Measurements from ENCODE around the gene GNAO1.
A peak's percentile ranks its signal among the peaks of the same experiment; 100 is the strongest.

The GNAO1 gene

DNA sequence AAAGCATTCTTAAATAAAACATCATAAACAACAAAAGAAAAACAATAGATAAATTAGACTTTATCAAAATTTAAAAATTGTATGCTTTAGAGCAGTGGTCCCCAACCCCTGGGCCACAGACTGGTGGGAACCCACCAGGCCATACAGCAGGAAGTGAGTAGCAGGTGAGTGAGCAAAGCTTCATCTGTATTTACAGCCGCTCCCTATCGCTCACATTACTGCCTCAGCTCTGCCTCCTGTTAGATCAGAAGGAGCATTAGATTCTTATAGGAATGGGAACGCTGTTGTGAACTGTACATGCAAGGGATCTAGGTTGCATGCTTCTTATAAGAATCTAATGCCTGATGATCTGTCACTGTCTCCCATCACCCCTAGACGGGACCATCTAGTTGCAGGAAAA lies 51.5 kb downstream of the GNAO1 start:
- DNase-seq = no peak

DNA sequence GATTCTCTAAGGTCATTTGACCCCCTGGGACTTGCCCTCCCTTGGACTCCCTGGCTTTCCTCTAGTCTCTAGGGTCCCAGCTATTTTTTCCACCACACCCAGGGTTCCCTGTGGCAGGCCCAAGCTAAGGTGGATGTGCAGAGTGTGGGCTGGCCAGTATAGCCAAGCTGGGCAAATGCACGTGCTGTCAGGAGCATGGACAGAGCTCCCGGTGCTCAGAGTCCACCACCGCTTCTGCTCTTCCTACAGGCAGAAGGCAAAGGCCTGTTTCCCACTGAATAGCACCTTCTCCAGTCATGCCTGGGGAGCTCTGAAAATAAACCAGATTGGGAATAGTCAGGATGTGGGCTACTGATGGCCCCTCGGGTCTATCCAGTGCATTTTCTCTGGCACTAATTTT lies 53.3 kb downstream of the GNAO1 start:
- DNase-seq = no peak

DNA sequence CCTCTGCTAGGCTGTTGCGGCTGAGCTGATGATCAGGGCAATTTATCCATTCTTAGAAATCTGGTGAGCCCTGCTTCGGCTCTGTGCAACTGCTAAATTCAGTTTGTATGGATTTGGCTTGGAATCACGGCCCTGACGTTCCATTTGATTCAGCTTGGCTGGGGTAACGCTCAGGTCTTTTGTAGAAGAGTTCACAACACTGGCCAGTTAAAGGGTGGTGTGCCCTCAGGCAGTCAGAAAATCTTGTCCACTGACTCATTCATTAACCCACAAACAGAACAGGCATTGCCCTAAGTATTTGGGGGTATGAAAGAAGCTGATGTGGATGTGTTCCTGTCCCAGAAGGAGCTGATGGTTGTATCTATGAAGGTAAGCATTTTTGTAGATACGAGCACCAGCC lies 53.9 kb downstream of the GNAO1 start:
- DNase-seq = no peak

DNA sequence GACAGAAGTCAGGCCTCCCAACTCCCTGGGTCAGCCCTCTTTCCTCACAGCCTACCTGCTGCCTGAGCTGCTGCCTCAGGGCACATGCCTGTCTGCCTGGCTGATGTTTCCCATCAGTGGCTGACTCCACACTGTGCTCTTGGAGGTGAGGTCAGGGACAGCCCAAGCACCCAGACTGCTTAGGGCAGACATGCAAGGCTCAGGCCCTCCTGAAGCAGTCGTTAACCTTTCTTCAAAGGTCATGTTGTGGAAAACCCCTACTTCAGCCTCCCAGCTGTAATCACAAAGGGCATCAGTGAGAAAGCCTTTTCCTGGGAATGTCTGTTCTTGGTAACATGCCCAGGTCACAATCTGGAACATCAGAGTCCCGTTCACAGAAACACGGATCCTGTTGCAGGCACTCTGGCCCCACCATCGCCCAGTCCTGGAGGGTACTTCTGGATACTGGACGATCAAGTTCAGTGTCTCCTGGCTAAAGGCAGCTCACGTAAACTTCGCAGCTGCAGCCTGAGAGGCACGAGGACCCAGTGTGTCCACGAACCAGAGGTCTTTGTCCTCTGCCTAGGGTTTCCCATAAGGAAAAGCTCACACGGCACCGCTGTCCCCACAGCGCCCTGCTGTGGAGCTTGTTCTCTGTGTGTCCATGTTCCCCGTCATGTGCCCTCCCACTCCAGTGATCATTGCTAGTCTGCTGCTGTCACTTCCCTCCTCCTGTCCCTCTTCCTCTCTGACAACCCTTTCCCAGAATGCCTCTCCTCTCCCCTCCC lies 54.9 kb downstream of the GNAO1 start:
- DNase-seq = no peak

DNA sequence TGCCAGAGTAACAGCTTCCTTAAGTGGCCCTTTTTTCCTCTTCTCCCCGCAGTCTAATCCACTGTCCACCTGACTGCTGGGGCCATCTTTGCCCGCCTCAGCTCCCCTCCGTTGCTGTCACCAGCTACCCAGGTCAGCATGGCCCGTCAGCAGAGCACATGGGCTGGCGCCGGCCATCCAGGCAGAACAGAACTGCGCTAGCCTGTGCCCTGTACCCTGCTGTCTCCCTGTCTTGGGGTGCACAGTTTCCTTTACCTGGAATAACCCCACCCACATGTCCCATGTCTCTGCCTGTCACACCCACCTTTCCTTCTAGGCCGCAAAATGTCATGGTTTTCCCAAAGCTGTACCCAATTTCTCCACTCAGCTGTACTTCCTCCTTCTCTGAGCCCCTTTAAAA lies 55.7 kb downstream of the GNAO1 start:
- no peak for DNase-seq

DNA sequence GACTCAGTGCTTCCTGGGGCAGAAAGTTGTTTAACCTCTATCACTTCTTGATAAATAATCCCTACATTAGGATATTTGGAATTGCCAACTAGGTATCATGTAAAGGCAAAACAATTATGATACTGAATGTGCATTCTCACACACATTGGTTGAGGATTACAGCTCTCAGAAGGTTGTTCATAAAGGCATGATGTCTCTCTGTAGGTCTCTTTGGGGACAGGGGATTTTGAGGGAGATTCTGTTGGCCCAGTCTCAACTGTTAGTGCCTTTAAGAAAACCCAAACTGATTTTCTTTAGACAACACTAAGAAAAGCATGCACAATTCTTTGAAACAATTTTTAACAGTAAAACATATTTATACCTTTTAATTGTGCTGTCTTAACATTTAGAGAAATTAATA lies 56.5 kb downstream of the GNAO1 start:
- DNase-seq = no peak

DNA sequence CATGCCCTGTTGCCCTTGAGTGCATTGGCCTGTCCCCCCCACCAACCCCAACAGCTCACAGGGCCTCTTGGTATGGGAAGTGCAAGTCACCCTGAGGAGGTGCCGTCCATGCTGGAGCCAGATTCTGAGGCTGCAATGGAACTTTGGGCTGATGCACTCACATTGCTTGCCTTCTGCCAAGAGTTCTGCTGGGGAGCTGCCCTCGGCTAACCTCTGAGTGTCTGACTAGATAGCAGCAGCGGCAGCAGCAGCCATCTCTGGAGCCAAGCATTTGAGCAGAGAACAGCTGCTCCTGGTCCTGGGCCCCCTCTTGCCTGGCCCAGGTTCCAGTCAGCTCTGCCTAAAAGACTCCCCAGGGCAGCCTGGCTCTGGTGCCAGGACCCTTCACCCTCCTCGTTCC lies 61.5 kb downstream of the GNAO1 start:
- peak; percentile 23 for DNase-seq

DNA sequence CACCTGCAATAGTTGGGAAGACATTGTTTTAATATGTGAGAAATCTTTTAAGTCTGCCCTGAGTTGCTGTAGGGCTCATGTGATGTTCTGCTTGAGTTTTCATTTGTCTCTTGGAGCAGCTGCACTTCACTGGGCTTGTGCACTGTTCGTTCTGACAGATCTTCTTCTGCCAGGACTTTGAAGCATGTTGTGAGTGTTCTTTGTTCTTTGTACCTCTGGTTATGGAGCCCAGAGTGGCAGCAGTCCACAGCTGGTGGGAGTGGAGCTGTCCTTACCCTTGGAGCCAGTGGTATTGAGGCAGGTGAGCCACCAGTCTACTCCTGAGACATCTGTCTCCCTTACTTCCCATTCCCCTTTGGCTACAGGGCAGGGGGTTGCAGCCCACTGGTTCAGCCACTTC lies 64.6 kb downstream of the GNAO1 start:
- no peak for DNase-seq

DNA sequence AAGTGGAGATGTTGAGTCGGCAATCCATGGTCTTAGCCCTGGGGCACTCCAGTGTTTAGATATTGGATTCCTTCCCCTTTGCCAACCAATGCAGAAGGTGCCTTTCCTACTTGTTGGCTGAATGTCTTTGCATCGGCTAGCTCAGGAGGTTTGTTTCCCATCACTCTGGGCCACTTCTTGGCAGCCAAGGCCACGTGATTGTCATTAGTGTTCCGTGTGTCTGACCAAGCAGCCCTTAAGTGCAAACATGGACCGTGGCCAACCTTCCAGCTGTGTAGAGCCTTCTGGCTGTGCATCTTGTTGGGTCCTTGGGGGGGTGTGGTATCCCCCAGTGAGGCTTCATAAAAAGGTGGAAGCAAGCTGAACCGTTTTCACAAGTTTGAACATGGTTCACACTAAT lies 66.0 kb downstream of the GNAO1 start:
- DNase-seq = no peak

DNA sequence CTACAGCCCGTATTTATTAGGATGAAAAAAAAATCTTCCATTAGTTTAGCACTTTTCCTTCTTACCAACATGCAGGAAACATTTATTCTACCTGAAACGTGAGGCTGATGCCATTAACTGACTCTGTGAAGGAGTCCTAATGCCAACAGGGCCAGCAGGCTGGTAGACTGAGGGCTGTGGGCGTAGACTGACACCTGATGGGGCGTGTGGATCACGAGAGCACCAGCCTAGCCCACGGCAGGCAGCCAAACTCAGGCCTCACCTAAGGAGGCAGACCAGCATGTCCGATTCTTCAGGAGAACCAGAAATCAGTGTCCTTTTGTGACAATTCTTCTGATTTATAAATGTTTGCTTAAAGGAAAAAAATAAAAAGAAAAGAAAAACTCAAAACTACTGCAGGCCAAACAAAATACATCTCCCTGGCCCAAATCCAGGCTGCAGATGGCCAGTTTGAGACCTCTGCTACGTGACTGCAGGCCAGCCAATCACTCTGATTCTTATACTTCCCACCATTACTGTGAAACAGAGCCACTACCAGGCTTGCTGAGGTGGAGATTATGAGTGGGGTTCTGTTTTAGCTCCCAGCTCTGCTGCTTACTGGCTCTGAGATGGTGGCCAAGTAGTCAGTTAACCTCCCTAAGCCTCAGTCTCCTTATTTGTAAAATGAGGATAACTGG lies 66.5 kb downstream of the GNAO1 start:
- no peak for DNase-seq

DNA sequence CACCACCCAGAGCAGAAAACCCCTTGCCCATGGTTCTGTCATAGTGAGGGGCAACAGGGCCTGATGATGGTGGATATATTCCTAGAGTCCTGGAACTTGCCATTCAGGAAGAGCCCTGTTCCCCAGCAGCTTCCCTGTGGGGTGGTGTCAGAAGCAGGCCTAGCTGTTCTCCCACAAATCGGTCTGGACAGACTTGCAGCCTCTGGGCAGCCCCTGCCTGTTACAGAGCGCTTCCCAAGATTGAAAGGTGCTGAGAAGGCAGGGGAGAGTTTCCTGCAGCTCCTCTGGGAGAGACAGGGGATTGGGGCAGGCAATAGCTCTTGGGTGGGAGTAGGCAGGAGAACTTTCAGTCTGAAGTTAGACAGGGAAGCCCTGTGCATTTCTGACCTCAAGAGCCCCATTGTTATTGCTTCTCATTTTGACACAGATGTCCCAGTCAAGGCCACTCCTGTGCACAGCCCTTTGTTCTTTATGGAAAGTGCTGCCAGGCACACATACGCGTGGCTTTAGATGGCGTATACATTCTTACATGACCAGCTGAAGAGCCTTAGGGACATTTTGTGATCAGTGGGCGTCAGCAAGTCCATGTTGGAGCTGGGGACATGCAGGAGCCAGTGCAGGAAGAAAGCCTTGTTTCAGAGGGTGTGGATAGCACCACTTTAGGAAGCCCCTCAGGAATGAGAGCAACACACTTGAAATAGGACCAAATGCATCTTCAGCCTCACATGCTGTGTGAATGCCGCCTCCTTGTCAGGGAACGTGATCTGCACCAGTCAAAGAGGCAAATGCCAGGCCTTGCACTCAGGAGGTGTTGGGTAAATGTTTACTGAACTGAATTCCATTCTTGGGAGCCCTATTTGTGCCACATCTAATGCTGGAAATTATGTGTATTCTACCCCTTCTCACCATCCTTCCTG lies 67.5 kb downstream of the GNAO1 start:
- DNase-seq = no peak

DNA sequence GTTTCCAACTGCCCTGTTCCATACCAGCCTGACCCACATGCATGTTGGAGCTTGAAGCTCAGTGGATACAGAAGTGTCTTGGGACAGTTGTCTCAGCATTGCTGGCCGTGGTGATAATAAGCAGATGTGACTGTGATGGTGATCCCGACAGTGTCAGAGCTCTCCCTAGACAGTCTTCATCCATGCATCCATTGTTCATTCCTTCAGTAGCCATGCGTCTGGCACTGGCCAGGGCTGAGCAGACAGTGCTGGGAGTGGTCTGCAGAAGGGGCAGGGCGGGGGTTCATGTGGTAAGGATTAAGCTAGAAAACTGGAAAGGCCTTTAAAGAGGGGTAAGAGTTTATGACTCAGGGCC lies 68.1 kb downstream of the GNAO1 start:
- DNase-seq = no peak

DNA sequence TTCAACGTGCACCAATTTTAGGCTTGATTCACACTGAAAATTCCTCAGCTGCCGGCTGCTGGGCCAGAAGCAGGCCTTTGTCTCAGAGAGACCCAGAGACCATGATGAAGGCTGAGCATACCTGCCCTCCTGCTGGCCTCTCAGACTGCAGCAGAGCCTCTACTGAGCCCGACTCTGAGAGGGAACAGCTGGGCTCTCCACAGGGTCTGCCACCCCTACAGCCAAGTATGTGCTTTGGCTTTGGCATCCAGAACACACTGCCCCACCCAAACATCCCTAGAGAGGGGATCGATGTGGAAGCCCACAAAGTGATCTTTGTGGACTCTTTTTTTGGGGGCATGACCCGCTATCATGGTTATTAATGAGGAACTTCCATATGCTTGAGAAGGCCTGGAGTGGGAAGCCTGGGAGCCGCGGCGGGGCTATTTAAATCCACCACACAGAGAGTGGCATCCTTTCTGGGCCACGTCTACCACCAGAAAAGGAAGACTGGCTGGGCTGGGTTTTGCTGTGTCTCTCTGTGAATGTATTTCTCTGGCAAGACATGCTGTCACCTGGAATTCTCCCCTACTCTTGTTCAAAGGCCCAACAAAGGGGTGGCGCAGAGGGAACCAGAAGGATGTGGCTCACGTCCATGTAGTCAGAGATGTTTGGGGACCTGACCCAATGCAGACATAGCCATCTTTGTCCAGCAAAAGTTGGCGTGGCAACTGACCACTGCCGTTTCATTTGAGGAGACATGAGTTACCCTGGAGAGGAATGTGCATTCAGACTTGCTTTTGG lies 69.3 kb downstream of the GNAO1 start:
- no peak for DNase-seq

DNA sequence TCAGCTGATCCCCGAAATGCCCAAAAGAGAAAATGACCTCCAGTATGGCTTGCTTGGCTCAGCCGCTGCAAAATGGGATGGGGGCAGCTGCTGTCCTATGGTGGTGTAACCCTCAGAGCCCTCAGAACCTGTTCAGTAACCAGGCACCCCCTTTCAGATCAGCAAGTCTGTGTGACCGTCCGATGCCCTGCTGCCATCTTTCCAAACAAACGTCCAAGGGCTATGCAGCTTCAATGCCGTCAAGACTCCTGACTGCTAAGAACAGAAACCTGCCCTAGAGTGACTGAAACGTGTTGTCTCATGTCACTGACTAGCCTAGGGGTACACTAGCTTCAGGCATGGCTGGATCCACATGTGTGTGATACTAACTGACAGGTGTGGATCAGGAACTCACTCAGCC lies 70.4 kb downstream of the GNAO1 start:
- no peak for DNase-seq

DNA sequence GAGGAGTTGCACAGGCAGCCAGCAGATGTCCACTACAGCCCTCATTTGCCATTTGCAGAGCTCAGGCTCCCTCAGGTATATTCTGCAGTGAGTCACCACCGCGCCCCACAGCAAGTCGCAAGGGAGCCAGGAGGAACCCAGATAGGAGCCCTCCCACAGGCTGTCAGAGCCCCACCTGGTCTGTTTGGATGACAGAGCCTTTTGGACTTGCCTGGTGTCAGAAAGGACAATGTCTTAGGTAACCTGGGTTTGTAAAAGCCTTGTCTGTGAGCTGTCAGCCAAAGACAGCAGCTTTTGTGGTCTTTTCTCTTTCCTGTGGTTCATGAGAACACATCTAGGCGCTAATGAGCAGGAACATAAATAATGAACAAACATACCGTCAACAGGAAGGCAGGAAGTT lies 70.9 kb downstream of the GNAO1 start:
- no peak for DNase-seq

DNA sequence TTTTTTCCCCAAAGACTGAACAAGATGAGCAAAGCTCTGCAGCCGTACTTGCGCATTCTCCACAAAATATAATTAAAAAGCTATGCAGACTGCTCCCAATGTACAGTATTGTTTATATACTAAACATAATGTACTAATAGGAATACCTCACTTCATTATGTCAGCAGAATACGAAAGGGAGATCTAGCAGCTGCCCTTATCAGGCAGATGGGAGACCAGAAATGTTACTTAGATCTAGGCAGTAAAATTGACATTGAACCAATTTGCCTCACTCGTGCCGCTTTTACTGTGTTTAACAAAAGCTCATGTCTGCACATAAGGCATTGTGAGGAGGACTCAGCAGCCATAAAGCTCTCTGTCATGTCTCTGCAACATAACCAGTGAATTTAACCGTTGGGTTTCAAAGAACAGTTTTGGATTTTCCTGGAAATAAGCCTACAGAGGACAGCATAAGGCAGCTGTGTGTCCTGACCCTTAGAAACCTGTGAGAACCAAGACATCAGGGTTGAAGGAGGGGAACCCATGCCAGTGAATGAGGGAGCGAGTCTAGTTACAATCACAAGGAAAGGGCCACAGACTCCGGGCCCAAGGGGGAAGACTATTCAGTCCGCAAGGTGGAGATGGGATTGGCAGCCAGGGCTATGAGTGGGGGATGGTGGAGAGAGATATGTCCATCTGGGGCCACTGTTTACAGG lies 71.4 kb downstream of the GNAO1 start:
- DNase-seq = no peak

DNA sequence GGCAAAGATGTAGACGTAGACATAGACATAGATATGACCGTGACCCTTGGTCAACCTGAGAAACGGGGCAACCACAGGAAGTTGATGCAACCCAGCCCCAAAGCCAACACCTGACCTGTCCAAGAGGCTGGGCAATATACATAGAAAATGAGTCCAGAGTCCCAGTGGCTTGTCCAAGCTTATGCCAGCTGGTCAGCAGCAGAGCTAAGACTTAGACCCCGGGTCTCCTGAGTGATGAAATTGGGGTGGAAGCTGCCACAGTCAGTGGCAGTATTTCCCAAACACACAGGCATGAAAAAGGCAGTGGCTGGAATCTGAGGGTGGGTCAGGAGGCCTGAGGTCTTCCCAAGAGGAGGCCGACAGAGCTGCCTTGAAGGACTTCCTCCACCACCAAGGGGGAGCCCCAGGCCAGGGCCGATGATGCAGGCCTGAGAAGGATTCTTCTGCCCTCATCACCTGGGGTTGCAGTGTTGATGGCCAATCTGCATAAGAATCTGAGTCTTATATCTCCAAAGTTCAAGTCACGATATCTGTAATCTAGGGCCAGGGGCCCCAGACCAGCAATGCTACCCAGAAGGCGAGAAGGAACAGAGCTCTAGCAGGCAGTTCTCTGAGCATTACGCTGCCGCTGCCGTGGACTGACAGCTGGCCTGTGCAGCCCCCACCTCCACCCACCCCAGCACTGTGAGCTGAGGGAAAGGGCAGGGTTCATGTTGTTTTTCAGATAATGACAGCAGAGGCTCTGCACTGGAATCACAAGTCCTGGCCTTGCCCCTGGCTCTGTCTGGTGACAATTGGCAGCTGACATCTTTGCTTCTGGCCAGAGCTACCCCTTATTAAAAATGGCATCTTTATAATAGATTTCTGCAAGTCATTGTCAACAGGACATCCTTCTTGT lies 72.7 kb downstream of the GNAO1 start:
- peak; percentile 40 for DNase-seq

DNA sequence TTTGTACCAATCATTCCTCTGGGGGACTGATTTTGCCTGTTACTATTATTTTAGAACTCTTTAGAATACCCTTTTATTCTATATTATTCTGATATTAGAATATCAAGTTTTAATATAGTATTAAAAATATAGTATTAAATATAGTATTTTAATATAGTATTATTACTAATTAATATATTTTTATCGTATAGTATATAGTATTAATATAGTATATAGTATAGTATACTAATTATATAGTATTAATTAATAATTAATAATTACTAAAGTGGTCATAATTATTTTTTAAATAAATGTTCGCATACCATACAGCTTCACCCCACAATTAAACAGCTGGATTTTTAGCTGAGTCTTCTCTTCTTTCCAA lies 73.3 kb downstream of the GNAO1 start:
- DNase-seq = no peak

DNA sequence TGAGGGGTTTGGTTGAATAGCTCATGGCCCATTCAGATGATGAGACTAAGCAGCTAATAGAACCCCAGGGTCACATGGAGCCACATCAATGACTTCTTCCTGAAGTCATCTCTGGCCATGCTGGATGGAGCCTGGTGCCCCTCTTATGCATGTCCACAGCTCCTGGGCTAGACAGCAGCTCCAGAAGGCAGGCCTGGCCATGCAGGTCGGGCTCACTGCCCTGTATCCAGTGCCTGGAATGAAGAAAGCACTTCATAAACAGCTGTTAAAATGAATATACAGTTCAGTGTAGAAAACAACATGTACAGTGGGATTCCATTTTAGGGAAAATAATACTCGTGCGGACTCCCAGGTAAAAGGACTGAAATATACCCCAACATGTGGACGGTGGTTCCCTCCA lies 73.9 kb downstream of the GNAO1 start:
- DNase-seq = no peak

DNA sequence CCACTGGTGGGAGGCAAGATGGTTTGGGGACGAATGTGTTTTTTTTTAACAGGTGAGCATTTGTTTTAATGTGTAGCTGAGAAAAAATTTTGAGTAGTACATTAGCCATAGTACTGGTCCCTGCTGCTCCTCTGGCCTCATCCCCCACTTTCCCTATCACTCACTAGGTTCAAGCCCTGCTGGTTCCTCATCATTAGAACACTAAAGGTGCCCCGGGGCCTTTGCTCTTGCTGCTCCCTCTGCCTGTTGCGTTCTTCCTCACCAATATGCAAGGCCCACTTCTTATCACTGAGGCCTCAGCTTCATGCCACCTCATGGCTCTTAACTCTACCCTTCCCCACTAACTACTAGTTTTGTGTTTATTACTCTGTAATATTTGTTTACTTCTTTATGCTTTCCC lies 74.5 kb downstream of the GNAO1 start:
- no peak for DNase-seq
